ENCODE data around the gene CAMSAP2.

- TF ChIP-seq EZH2phosphoT487 (conservative IDR thresholded peaks at IDR 0.05; ENCODE audit: low read length) = no peak
- TF ChIP-seq CTCF (IDR thresholded peaks at IDR 0.05; ENCODE audit: insufficient read depth, low read length, poor library complexity, severe bottlenecking) = no peak
These were observed 107.7 kb downstream of the CAMSAP2 start for GRCh38 chr1:200846398-200846797.

Data from SU-DHL-6 (cell line).